IMR-90 (cell line): Measurements from ENCODE around the gene GPR183. TPM values are rescaled to one million over a fixed set of nuclear protein-coding genes. Genes with fewer than 3 reads are reported as not detected.

Source experiments
- ATAC-seq: fragments of 200-7000 bp; cut with Tn5 transposase; 2 replicates; pipeline ENCODE4 v1.9.1; 2020; ENCODE audit warnings: low read depth, mild to moderate bottlenecking, moderate library complexity
- BruUV-seq: library from RNA; stranded (reverse); fragments of 400-500 nt; replicated peaks from 2 replicates; lab custom pipeline; 2021; lab: Mats Ljungman, UMichigan
- CTCF ChIA-PET: fragments of 300-600 bp; formaldehyde crosslinking; extraction: SDS; loops from one replicate; lab custom pipeline; 2021; ENCODE audit warnings: antibody characterized with exemption; lab: Yijun Ruan, JAX
- POLR2A ChIA-PET: fragments of 300-600 bp; sonication (Branson Sonifier 250); formaldehyde crosslinking; loops from one replicate; lab custom pipeline; 2022; ENCODE audit warnings: antibody characterized with exemption; ENCODE audit not compliant: unreplicated experiment; lab: Charles Lee
- DNase-seq: peaks from one replicate; pipeline ENCODE4 v3.0.0; 2013
- H2AFZ ChIP-seq: replicated peaks from 2 replicates; pipeline ENCODE3; 2013; ENCODE audit warnings: low read length, mild to moderate bottlenecking; ENCODE audit not compliant: poor library complexity
- H2AK5ac ChIP-seq: 2 replicates; pipeline ENCODE4 v1.6.1; 2013; ENCODE audit warnings: low read depth, low read length, inconsistent platforms
- H2AK9ac ChIP-seq: replicated peaks from 2 replicates; pipeline ENCODE3; 2013; ENCODE audit warnings: mild to moderate bottlenecking, low read depth, low read length, moderate library complexity; ENCODE audit not compliant: poor library complexity
- H2BK120ac ChIP-seq: 2 replicates; pipeline ENCODE4 v1.6.1; 2013; ENCODE audit warnings: low read depth, low read length, inconsistent platforms
- H2BK15ac ChIP-seq: 3 replicates; pipeline ENCODE4 v1.6.1; 2013; ENCODE audit warnings: low read depth, low read length, inconsistent platforms
- H2BK20ac ChIP-seq: 2 replicates; pipeline ENCODE4 v1.6.1; 2013; ENCODE audit warnings: low read depth, mild to moderate bottlenecking, inconsistent platforms, low read length, moderate library complexity
- H2BK5ac ChIP-seq: 2 replicates; pipeline ENCODE4 v1.6.1; 2013; ENCODE audit warnings: mild to moderate bottlenecking, low read depth, low read length, inconsistent platforms; ENCODE audit not compliant: poor library complexity, severe bottlenecking
- H3K14ac ChIP-seq: replicated peaks from 2 replicates; pipeline ENCODE4 v1.6.1; 2013; ENCODE audit warnings: low read depth, low read length, inconsistent platforms
- H3K18ac ChIP-seq: 2 replicates; pipeline ENCODE4 v1.6.1; 2013; ENCODE audit warnings: low read depth, low read length, control low read depth
- H3K23ac ChIP-seq: 2 replicates; pipeline ENCODE4 v1.6.1; 2013; ENCODE audit warnings: low read depth, low read length, inconsistent platforms
- H3K27ac ChIP-seq: 2 replicates; pipeline ENCODE4 v1.5.1; 2013; ENCODE audit warnings: mild to moderate bottlenecking, control low read depth, low read length; ENCODE audit not compliant: insufficient read depth
- H3K27me3 ChIP-seq: 2 replicates; pipeline ENCODE4 v1.6.1; 2013; ENCODE audit warnings: low read length; ENCODE audit not compliant: control insufficient read depth, insufficient read depth
- H3K36me3 ChIP-seq: 2 replicates; pipeline ENCODE4 v1.6.1; 2013; ENCODE audit warnings: low read length, mixed read lengths; ENCODE audit not compliant: control insufficient read depth, insufficient read depth
- H3K4ac ChIP-seq: 2 replicates; pipeline ENCODE4 v1.6.1; 2013; ENCODE audit warnings: low read depth, low read length, inconsistent platforms
- H3K4me1 ChIP-seq: 2 replicates; pipeline ENCODE4 v1.6.1; 2013; ENCODE audit warnings: low read length, mixed read lengths; ENCODE audit not compliant: control insufficient read depth, insufficient read depth
- H3K4me2 ChIP-seq: 2 replicates; pipeline ENCODE4 v1.6.1; 2013; ENCODE audit warnings: low read depth, mild to moderate bottlenecking, control low read depth, low read length, moderate library complexity
- H3K4me3 ChIP-seq: 2 replicates; pipeline ENCODE4 v1.5.1; 2013; ENCODE audit warnings: low read depth, mild to moderate bottlenecking, control low read depth, low read length, moderate library complexity; ENCODE audit not compliant: insufficient read depth
- H3K56ac ChIP-seq: 2 replicates; pipeline ENCODE4 v1.6.1; 2013; ENCODE audit warnings: low read length, inconsistent platforms; ENCODE audit not compliant: insufficient read depth; ENCODE audit errors: extremely low read depth
- H3K79me1 ChIP-seq, 2 experiments: 2 replicates each; pipeline ENCODE4 v1.6.1; 2013; ENCODE audit warnings: low read length in 2 of 2, inconsistent platforms in 1 of 2, low read depth in 1 of 2
- H3K9ac ChIP-seq: 2 replicates; pipeline ENCODE4 v1.6.1; 2013; ENCODE audit warnings: low read depth, low read length, control low read depth
- H3K9me1 ChIP-seq: 2 replicates; pipeline ENCODE4 v1.6.1; 2013; ENCODE audit warnings: low read length, inconsistent platforms; ENCODE audit not compliant: insufficient read depth
- H3K9me3 ChIP-seq: 2 replicates; pipeline ENCODE4 v1.6.1; 2013; ENCODE audit warnings: low read length; ENCODE audit not compliant: control insufficient read depth, insufficient read depth
- H4K20me1 ChIP-seq: 2 replicates; pipeline ENCODE4 v1.6.1; 2013; ENCODE audit warnings: low read length, inconsistent platforms; ENCODE audit not compliant: insufficient read depth
- H4K5ac ChIP-seq: 2 replicates; pipeline ENCODE4 v1.6.1; 2013; ENCODE audit warnings: mild to moderate bottlenecking, low read depth, low read length, control low read depth
- H4K8ac ChIP-seq, 2 experiments: 2 replicates each; pipeline ENCODE4 v1.6.1; 2013; ENCODE audit warnings: low read depth in 2 of 2, low read length in 2 of 2, control low read depth in 1 of 2, inconsistent platforms in 1 of 2
- H4K91ac ChIP-seq: 2 replicates; pipeline ENCODE4 v1.6.1; 2013; ENCODE audit warnings: low read depth, low read length, inconsistent platforms; ENCODE audit not compliant: insufficient read depth
- CEBPB ChIP-seq: IDR thresholded peaks from 2 replicates; pipeline ENCODE4 v1.6.1; 2012; ENCODE audit warnings: low read depth, low read length, improper control_type of control experiment
- CHD1 ChIP-seq: IDR thresholded peaks from 2 replicates; pipeline ENCODE4 v1.6.1; 2012; ENCODE audit warnings: low read depth, low read length, improper control_type of control experiment
- FOS ChIP-seq: fragments of 150-350 bp; IDR thresholded peaks from 2 replicates; pipeline ENCODE4 v1.6.1; 2016; ENCODE audit warnings: low read depth, low read length
- MAFK ChIP-seq: IDR thresholded peaks from 2 replicates; pipeline ENCODE4 v1.6.1; 2012; ENCODE audit warnings: low read depth, low read length, improper control_type of control experiment
- MXI1 ChIP-seq: IDR thresholded peaks from 2 replicates; pipeline ENCODE4 v1.6.1; 2012; ENCODE audit warnings: low read depth, mild to moderate bottlenecking, low read length, moderate library complexity, borderline replicate concordance
- NFE2L2 ChIP-seq: fragments of 150-350 bp; IDR thresholded peaks from 2 replicates; pipeline ENCODE4 v1.6.1; 2016; ENCODE audit warnings: low read depth, mild to moderate bottlenecking, low read length
- RAD21 ChIP-seq: IDR thresholded peaks from 2 replicates; pipeline ENCODE4 v1.6.1; 2012; ENCODE audit warnings: low read length, improper control_type of control experiment
- WGBS, 2 experiments: methylation state at CpG; one replicate each; pipeline versions ENCODE4 v1.1.5 to v1.1.7; 2013; ENCODE audit warnings: missing lambda C conversion rate in 2 of 2; ENCODE audit not compliant: insufficient read length in 1 of 2; ENCODE audit errors: extremely low coverage in 2 of 2; 5-methylcytosine and 5-hydroxymethylcytosine counted together
- dilution Hi-C: fragments of 300-500 bp; cut with HindIII; formaldehyde crosslinking; loops from one replicate; pipeline ENCODE4 v1.14.3; 2018; ENCODE audit warnings: low sequenced_read_pairs; ENCODE audit not compliant: unreplicated experiment
- in situ Hi-C: fragments of 300-500 bp; cut with MboI; formaldehyde crosslinking; loops from 3 replicates; pipeline ENCODE4 v1.14.3; 2019; ENCODE audit warnings: low sequenced_read_pairs, inconsistent platforms, mixed read lengths
- intact Hi-C: fragments of 100-400 bp; cut with micrococcal nuclease; formaldehyde crosslinking; loops from 2 replicates; pipeline ENCODE4 v1.10.0; 2022
- polyA plus RNA-seq, 3 experiments: library from polyadenylated mRNA; depleted of rRNA; stranded (reverse); fragments of >200 nt; gene quantifications; 2 replicates each; pipeline ENCODE4 v1.2.3, GENCODE V29; 2012; ENCODE audit warnings: low replicate concordance in 1 of 3
- total RNA-seq: library from RNA; depleted of rRNA; stranded (reverse); fragments of >200 nt; gene quantifications from 2 replicates; pipeline ENCODE4 v1.2.3, GENCODE V29; 2012

Gene GPR183
- total and polyA plus RNA-seq, 2 of the 4 experiments (the other 2 are of a cell fraction): 0.18 to 0.31 TPM

- Histone ChIP-seq H4K5ac (no peak overlapping the region), H2AK9ac (no peak overlapping the region), H3K4ac (no peak overlapping the region), H2BK15ac (no peak overlapping the region), H3K4me1 (peaks cover 4% of the 10 kb centered on the region; the same call in 1 of the 2 replicates), H4K20me1 (no peaks in the 10 kb centered on the region), H2BK20ac (no peak overlapping the region), H3K27ac (no peak overlapping the region), H4K91ac (no peak overlapping the region), H3K27me3 (no peaks in the 10 kb centered on the region), H3K23ac (no peak overlapping the region), H2AK5ac (no peak overlapping the region), H3K9me1 (peaks cover 3% of the 10 kb centered on the region; the same call in 1 of the 2 replicates), H2BK5ac (no peak overlapping the region), H3K79me1 (peaks cover 4 to 9% of the 10 kb centered on the region in 2 experiments; a peak in 2 of 4 replicates), H3K4me3 (no peak overlapping the region), H3K18ac (no peak overlapping the region), H3K36me3 (peaks cover 9% of the 10 kb centered on the region), H3K56ac (no peak overlapping the region), H3K14ac (no peak overlapping the region), H3K9me3 (no peaks in the 10 kb centered on the region), H3K4me2 (no peak overlapping the region), H2AFZ (no peak overlapping the region), H4K8ac (no peak overlapping the region), H2BK120ac (no peak overlapping the region), H3K9ac (no peak overlapping the region)
- 85% methylated on average over 5 of the region's 10 CpGs; no CpG with 5 or more reads in 1 of the 2 experiments for WGBS, 2 experiments
- dilution Hi-C loops: no loop called here
- no peak for DNase-seq
- BruUV-seq: no TSS peak
- TF ChIP-seq CHD1 (no peak), NFE2L2 (no peak), MAFK (no peak), CEBPB (no peak), MXI1 (no peak), RAD21 (no peak), FOS (no peak)
- ChIA-PET CTCF (interaction anchor here (1.0 to 1.1 kb wide), 2 partner anchors 14 to 79 kb away, joined by 3 read pairs; no protein-coding TSS in a partner anchor), POLR2A (no interaction called here)
- intact Hi-C loops: loop anchor here (5.0 kb wide), 1 partner anchor 53 kb away; the partner anchor contains the start of gene UBAC2
- in situ Hi-C loops: no loop called here
- ATAC-seq: no peak
Observed at GRCh38 chr13:99255271-99255670, 51.9 kb downstream of the GPR183 start.
